Heart right ventricle (tissue), 16 donors: ENCODE data around the gene XPNPEP1. TPM values are rescaled to one million over a fixed set of nuclear protein-coding genes. Genes with fewer than 3 reads are reported as not detected.
A peak's percentile ranks its signal among the peaks of the same experiment; 100 is the strongest.

ENCODE experiments used
- ATAC-seq, 8 donors: fragments of 200-7000 bp; cut with Tn5 transposase; one replicate each; pipeline ENCODE4 v1.9.1; 2020; ENCODE audit warnings: mild to moderate bottlenecking in 8 of 8, moderate library complexity in 8 of 8, moderate number of reproducible peaks in 1 of 8
- DNase-seq, 2 donors: peaks; one replicate each; pipeline ENCODE4 v3.0.0-alpha.2; 2020
- H3K27ac ChIP-seq, 10 donors: fragments of 200-600 bp; sonication (generic) in 2 of 10; one replicate each; pipeline versions ENCODE4 v1.5.0 to v1.8.0; 2020 to 2022; ENCODE audit warnings: mild to moderate bottlenecking in 3 of 10
- H3K27me3 ChIP-seq, 7 donors: fragments of 200-600 bp; one replicate each; pipeline ENCODE4 v1.8.0; 2021 to 2022; ENCODE audit warnings: mild to moderate bottlenecking in 2 of 7
- H3K36me3 ChIP-seq, 9 donors: fragments of 200-600 bp; sonication (generic) in 1 of 9; one replicate each; pipeline versions ENCODE4 v1.5.0 to v1.8.0; 2020 to 2022; ENCODE audit warnings: mild to moderate bottlenecking in 2 of 9
- H3K4me1 ChIP-seq, 9 donors: fragments of 200-600 bp; sonication (generic) in 1 of 9; one replicate each; pipeline versions ENCODE4 v1.5.0 to v1.8.0; 2020 to 2022; ENCODE audit warnings: mild to moderate bottlenecking in 4 of 9
- H3K4me3 ChIP-seq, 10 donors: fragments of 200-600 bp; sonication (generic) in 2 of 10; one replicate each; pipeline versions ENCODE4 v1.5.0 to v1.8.0; 2020 to 2022; ENCODE audit warnings: mild to moderate bottlenecking in 7 of 10, moderate library complexity in 2 of 10
- H3K9me3 ChIP-seq, 11 donors: fragments of 200-600 bp in 10 of 11; sonication (generic) in 2 of 11; one replicate each; pipeline versions ENCODE4 v1.5.0 to v1.8.0; 2013 to 2022; ENCODE audit warnings: mild to moderate bottlenecking in 2 of 11, control low read depth in 1 of 11, moderate library complexity in 1 of 11
- WGBS, 2 donors: extraction: QIAGEN DNeasy Blood & Tissue Kit; methylation state at CpG; one replicate each; pipeline ENCODE4 v1.1.7; 2013; ENCODE audit warnings: inconsistent platforms in 1 of 2; 5-methylcytosine and 5-hydroxymethylcytosine counted together
- intact Hi-C, 10 donors: fragments of 100-400 bp; cut with DNase I; formaldehyde crosslinking; loops; one replicate each; pipeline versions ENCODE4 v1.11.1 to v1.14.2; 2022
- polyA plus RNA-seq, 2 donors: library from polyadenylated mRNA; stranded (reverse); fragments of 200-250 nt; gene quantifications; one replicate each; pipeline ENCODE4 v1.2.3, GENCODE V29; 2013
- total RNA-seq, 10 donors: library from RNA; stranded (reverse); fragmentation: NEBNext Ultra II Directional in 3 of 10; extraction: Animal tissue kit (Norgen Biotek cat#: 25700) in 3 of 10; gene quantifications; one replicate each; pipeline versions ENCODE4 v1.2.1 to v1.2.4, GENCODE V29; 2021 to 2023
- TF ChIP-seq, protein P1 (sequence below), 9 donors: fragments of 200-600 bp; sonication (generic) in 2 of 9; IDR thresholded peaks; one replicate each; pipeline versions ENCODE4 v1.5.0 to v1.8.0; 2021 to 2022; ENCODE audit warnings: antibody characterized with exemption in 9 of 9, mild to moderate bottlenecking in 5 of 9, moderate library complexity in 1 of 9
- donor health status: Arrhythmogenic right ventricular cardiomyopathy.
- donor health status: ischemic (EF 13 %, LVEDD 7.1; RV severe dilation, severe dysfunction).
- donor health status: healthy with polysubstance abuse.
- donor health status: DM: no; HTN: yes; CAD: no.
- donor health status: DM: no; HTN: no; CAD: no.
- donor health status: ischemic (EF 25% LVEDD 6.9; RV normal size, moderate dysfunction).
- donor health status: ischemic (EF 25% LVEDD 5.7; RV mildly dilated, moderate dysfunction).
- donor health status: healthy.
- donor health status: DM: yes; HTN: yes; CAD: no.
- donor health status: Ischemic cardiomyopathy.
- donor health status: ischemic (EF 35%, LVEDD 5.7; RV mildly dilated, moderate dysfunction).
- donor health status: nonischemic (EF 11% LVEDD 7.7; RV severe dilation, severe dysfunction).
- donor health status: DM: yes; HTN: yes; CAD: no.
- donor health status: PGD.
- donor health status: ischemic (EF 29% LVEDD 5.4; RV normal size, mild dysfunction).
- donor health status: nonischemic (EF 23%, LVEDD 6.1; RV moderate dilation, normal function).

Gene XPNPEP1
- total and polyA plus RNA-seq, 12 donors = 15.9 to 51.6 (median 42.4) TPM

DNA sequence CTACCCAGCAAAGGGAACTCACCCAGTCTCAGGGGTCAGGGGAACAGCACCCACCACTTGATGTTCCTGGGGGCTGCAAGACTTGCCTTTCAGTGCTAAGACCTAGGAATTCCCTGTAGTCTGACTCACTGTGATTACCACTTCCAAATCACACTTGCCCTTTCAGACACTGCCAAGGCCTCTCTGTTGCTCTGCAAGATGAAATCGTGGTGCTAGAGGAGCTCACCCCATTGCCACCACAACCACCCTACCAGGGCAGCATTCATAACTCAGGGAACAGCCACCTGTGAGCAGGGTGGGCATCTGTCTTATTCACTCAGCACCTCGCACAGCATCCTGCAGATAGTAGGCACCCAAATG is 36.5 kb downstream of the XPNPEP1 start:
- Histone ChIP-seq H3K4me3 (no peak overlapping the region), H3K27ac (no peak overlapping the region), H3K9me3 (no peaks in the 10 kb centered on the region), H3K27me3 (no peaks in the 10 kb centered on the region), H3K36me3 (peaks cover 0 to 83% (median 20%) of the 10 kb centered on the region in 9 donors), H3K4me1 (peaks cover 3 to 63% (median 33%) of the 10 kb centered on the region in 9 donors)
- peak in 2 of 8 donors; percentile 36 to 40 for ATAC-seq
- 68 to 71% methylated on average over 2 of the region's 2 CpGs for WGBS, 2 donors
- TF ChIP-seq, protein P1, sequence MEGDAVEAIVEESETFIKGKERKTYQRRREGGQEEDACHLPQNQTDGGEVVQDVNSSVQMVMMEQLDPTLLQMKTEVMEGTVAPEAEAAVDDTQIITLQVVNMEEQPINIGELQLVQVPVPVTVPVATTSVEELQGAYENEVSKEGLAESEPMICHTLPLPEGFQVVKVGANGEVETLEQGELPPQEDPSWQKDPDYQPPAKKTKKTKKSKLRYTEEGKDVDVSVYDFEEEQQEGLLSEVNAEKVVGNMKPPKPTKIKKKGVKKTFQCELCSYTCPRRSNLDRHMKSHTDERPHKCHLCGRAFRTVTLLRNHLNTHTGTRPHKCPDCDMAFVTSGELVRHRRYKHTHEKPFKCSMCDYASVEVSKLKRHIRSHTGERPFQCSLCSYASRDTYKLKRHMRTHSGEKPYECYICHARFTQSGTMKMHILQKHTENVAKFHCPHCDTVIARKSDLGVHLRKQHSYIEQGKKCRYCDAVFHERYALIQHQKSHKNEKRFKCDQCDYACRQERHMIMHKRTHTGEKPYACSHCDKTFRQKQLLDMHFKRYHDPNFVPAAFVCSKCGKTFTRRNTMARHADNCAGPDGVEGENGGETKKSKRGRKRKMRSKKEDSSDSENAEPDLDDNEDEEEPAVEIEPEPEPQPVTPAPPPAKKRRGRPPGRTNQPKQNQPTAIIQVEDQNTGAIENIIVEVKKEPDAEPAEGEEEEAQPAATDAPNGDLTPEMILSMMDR (IDR thresholded peaks at IDR 0.05) = no peak
- DNase-seq = no peak
- intact Hi-C loops = loop anchor here in 8 of 10 donors (5.0 to 10.0 kb wide), 16 partner anchors 36 to 398 kb away; partner anchors contain the start of genes ADD3 (in 3 of the 8), MXI1 (in 1 of the 8) and XPNPEP1 (in 1 of the 8)

DNA sequence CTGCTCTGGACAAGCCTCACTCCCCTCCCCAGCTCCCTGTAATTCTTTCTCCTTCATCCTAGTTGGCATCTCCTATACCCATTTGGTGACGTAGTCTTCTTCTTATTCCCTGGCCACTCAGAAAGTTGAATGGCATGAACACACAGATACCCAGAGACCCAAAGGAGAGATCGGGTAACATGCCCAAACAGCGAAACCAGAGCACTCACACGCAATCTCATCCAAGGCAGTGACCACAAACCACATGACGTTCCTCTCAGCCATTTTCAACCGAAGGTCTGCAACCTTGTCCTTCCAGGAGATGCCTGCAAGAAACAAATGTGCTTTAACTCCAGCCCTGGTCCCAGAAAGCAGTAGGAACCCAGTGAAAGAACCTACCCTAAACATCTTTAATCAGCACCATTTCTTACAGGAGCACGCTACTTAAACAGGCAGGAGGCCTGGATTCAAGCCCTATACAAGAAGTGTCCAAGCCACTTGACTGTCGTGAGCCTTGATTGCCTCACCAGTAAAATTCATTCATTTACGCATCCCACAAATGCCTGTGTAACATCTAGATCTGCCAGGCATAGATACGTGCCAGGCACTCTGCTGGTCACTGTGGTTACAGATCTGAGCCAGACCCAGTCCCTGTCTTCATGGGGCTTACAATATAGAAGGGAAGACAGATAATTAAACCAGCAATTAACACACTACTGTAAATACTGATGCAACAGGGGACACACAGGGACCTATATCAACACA is 37.1 kb downstream of the XPNPEP1 start:
- Histone ChIP-seq H3K9me3 (no peaks in the 10 kb centered on the region), H3K27me3 (no peaks in the 10 kb centered on the region), H3K27ac (peak overlapping the region in 1 of 10 donors; percentile 21), H3K4me3 (no peak overlapping the region), H3K4me1 (peaks cover 3 to 63% (median 32%) of the 10 kb centered on the region in 9 donors), H3K36me3 (peaks cover 0 to 83% (median 20%) of the 10 kb centered on the region in 9 donors)
- no peak for ATAC-seq
- no peak for DNase-seq
- TF ChIP-seq, protein P1 (IDR thresholded peaks at IDR 0.05) = no peak
- intact Hi-C loops = loop anchor here in 8 of 10 donors (5.0 to 10.0 kb wide), 16 partner anchors 36 to 399 kb away; partner anchors contain the start of genes ADD3 (in 3 of the 8), MXI1 (in 1 of the 8) and XPNPEP1 (in 1 of the 8)
- 82 to 86% methylated on average over 10 of the region's 10 CpGs for WGBS, 2 donors

DNA sequence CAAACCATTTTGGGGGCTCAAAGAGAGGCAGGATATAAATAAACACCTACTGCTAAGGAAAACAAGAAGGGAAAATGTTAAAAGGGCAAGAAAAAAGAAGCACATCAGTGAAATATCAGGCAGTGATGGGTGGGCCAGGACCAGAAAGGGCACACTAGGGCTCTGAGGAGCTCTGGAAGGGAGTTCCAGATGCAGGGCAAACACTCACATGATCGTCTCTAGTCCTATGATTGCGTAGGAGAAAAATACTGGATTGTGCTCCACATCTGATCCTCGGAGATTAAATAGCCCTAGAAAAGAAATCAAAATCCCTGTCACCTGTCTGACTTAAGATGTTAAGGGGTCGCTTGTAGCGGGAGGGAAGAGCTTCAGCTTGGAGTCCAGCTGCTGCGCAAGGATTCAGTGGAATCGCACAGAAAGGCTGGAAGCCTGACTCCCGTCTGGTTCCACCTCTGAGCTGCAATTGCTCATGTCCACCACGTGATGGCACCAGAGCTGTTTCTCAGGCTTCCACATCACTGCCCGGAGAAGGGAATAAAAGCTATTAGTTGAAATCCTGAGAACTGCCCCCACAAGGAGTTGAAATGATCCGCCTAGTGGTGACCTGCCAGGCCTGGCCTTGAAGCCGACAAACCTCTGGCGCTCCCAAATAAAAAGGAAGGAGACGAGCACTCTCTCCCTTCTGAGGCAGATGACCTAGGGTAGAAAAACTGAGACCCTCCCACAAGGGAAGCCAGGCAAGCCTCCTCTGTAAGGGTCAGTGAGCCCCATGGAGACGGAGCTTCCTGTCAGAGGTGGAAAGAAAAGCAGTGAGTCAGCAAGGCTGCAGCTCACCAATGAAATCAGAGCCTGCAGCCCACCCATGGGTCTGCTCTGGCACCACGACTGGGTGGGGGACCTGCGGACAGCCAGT is 39.2 kb downstream of the XPNPEP1 start:
- DNase-seq (peak; percentile 48 to 75), ATAC-seq (peak; percentile 79 to 93 (median 87))
- Histone ChIP-seq H3K27me3 (no peaks in the 10 kb centered on the region), H3K27ac (peak overlapping the region; percentile 12 to 78 (median 68)), H3K4me3 (peak overlapping the region in 6 of 10 donors; percentile 3 to 30 (median 24)), H3K4me1 (peaks cover 3 to 49% (median 23%) of the 10 kb centered on the region in 9 donors), H3K36me3 (peaks cover 0 to 96% (median 31%) of the 10 kb centered on the region in 9 donors), H3K9me3 (no peaks in the 10 kb centered on the region)
- intact Hi-C loops = loop anchor here in 9 of 10 donors (5.0 to 10.0 kb wide), 18 partner anchors 91 to 401 kb away; partner anchors contain the start of genes ADD3 (in 1 of the 9) and MXI1 (in 1 of the 9)
- TF ChIP-seq, protein P1 (IDR thresholded peaks at IDR 0.05) = peak; percentile 92 to 98 (median 96)
- WGBS, 2 donors = 20 to 25% methylated on average over 17 of the region's 17 CpGs
